Measurements from ENCODE around the gene CLDND2. TPM values are rescaled to one million over a fixed set of nuclear protein-coding genes. Genes with fewer than 3 reads are reported as not detected.

CLDND2 gene
- total RNA-seq, 4 donors from 2014 or later, result not detected

- DNase-seq, result no peak
- TF ChIP-seq EP300 (IDR thresholded peaks at IDR 0.05; ENCODE audit: low read depth) (no peak), POLR2A (IDR thresholded peaks at IDR 0.05) (no peak), CTCF (IDR thresholded peaks at IDR 0.05) (no peak), POLR2AphosphoS5 (IDR thresholded peaks at IDR 0.05) (no peak)
These were observed 14.6 kb downstream of the CLDND2 start for GRCh38 chr19:51354103-51354741.

GRCh38 chr19:51352783-51353360 lies 15.9 kb downstream of the CLDND2 start:
- DNase-seq, result no peak
- intact Hi-C loops (cut with DNase I; ENCODE audit: low total_unique reads), result no loop called here
- no peaks in the 10 kb centered on the region for H3K4me1 ChIP-seq
- no peaks in the 10 kb centered on the region for H3K9me3 ChIP-seq
- TF ChIP-seq EP300 (IDR thresholded peaks at IDR 0.05; ENCODE audit: low read depth) (no peak), POLR2A (IDR thresholded peaks at IDR 0.05) (no peak)
- in situ Hi-C loops (cut with MboI; ENCODE audit: low pct_ligation_motif_present in 1 of 4, low pct_unique_long_range_greater_than_20kb in 1 of 4, low sequenced_read_pairs in 3 of 4), result no loop called here
- peaks cover 0 to 17% (median 7%) of the 10 kb centered on the region in 4 donors for H3K36me3 ChIP-seq
- no peak overlapping the region for H3K4me3 ChIP-seq
- H3K27me3 ChIP-seq, result no peaks in the 10 kb centered on the region
- no peak overlapping the region for H3K27ac ChIP-seq
- WGBS, 2 donors (ENCODE audit: low coverage in 1 of 2), result 96% methylated on average over 9 of the region's 16 CpGs; no CpG with 5 or more reads in 1 of the 2 donors

More at GRCh38 chr19:51354103-51354741, 14.6 kb downstream of the CLDND2 start:
- Histone ChIP-seq H3K4me3 (no peak overlapping the region), H3K9me3 (no peaks in the 10 kb centered on the region), H3K27ac (no peak overlapping the region), H3K27me3 (no peaks in the 10 kb centered on the region), H3K4me1 (no peaks in the 10 kb centered on the region), H3K36me3 (peaks cover 0 to 17% (median 7%) of the 10 kb centered on the region in 4 donors)
- 77% methylated on average over 12 of the region's 12 CpGs; no CpG with 5 or more reads in 1 of the 2 donors for WGBS, 2 donors (ENCODE audit: low coverage in 1 of 2)
- in situ Hi-C loops (cut with MboI; ENCODE audit: low pct_ligation_motif_present in 1 of 4, low pct_unique_long_range_greater_than_20kb in 1 of 4, low sequenced_read_pairs in 3 of 4) (no loop called here), intact Hi-C loops (cut with DNase I; ENCODE audit: low total_unique reads) (no loop called here)

- no peaks in the 10 kb centered on the region for H3K9me3 ChIP-seq
These were observed 17.4 kb downstream of the CLDND2 start for GRCh38 chr19:51351266-51351990.

GRCh38 chr19:51347209-51347928 lies 21.4 kb downstream of the CLDND2 start:
- no peak overlapping the region for H3K27ac ChIP-seq
- no peak for DNase-seq
- peaks cover 0 to 12% (median 5%) of the 10 kb centered on the region in 4 donors for H3K36me3 ChIP-seq
- H3K4me3 ChIP-seq, result no peak overlapping the region
- in situ Hi-C loops (cut with MboI; ENCODE audit: low pct_ligation_motif_present in 1 of 4, low pct_unique_long_range_greater_than_20kb in 1 of 4, low sequenced_read_pairs in 3 of 4), result loop anchor here in 1 of 4 donors (25.0 kb wide), 1 partner anchor 90 kb away; no protein-coding TSS in a partner anchor
- no peaks in the 10 kb centered on the region for H3K4me1 ChIP-seq
- intact Hi-C loops (cut with DNase I; ENCODE audit: low total_unique reads), result no loop called here
- TF ChIP-seq POLR2AphosphoS5 (IDR thresholded peaks at IDR 0.05) (no peak), POLR2A (IDR thresholded peaks at IDR 0.05) (no peak)
- H3K9me3 ChIP-seq, result no peaks in the 10 kb centered on the region
- 69% methylated on average over 10 of the region's 10 CpGs; no CpG with 5 or more reads in 1 of the 2 donors for WGBS, 2 donors (ENCODE audit: low coverage in 1 of 2)
- H3K27me3 ChIP-seq, result no peaks in the 10 kb centered on the region

More at GRCh38 chr19:51351266-51351990, 17.4 kb downstream of the CLDND2 start:
- Histone ChIP-seq H3K27me3 (no peaks in the 10 kb centered on the region), H3K27ac (no peak overlapping the region), H3K36me3 (peaks cover 0 to 17% (median 7%) of the 10 kb centered on the region in 4 donors), H3K4me3 (no peak overlapping the region), H3K4me1 (no peaks in the 10 kb centered on the region)
- TF ChIP-seq EP300 (IDR thresholded peaks at IDR 0.05; ENCODE audit: low read depth) (no peak), POLR2AphosphoS5 (IDR thresholded peaks at IDR 0.05) (no peak), CTCF (IDR thresholded peaks at IDR 0.05) (no peak), POLR2A (IDR thresholded peaks at IDR 0.05) (no peak)
- no peak for DNase-seq
- 96 to 100% methylated on average over 2 to 11 of the region's 11 CpGs for WGBS, 2 donors (ENCODE audit: low coverage in 1 of 2)
- intact Hi-C loops (cut with DNase I; ENCODE audit: low total_unique reads), result no loop called here
- in situ Hi-C loops (cut with MboI; ENCODE audit: low pct_ligation_motif_present in 1 of 4, low pct_unique_long_range_greater_than_20kb in 1 of 4, low sequenced_read_pairs in 3 of 4), result no loop called here

Measured in transverse colon (tissue), 4 donors.